ENCODE measurements around the gene PSG2.
"Not testable (repeated sequence)": the region's sequence is repeated elsewhere in the genome, so short reads cannot be mapped to it uniquely, and the experiment has no call there.

GRCh38 chr19:43031645-43032044 lies 50.9 kb downstream of the PSG2 start:
- not testable (repeated sequence) for TF ChIP-seq CTCF (IDR thresholded peaks at IDR 0.05); ZFX (IDR thresholded peaks at IDR 0.05; ENCODE audit: borderline replicate concordance)
